NCI-H146 treated with DMSO at 0.1 percent for 48 hours (cell line): ENCODE data around the gene TBC1D12.
"Not testable (repeated sequence)": the region's sequence is repeated elsewhere in the genome, so short reads cannot be mapped to it uniquely, and the experiment has no call there.

Experiments used
- DNase-seq: peaks from one replicate; lab custom pipeline; 2025; ENCODE audit not compliant: unreplicated experiment; lab: John Stamatoyannopoulos, UW

The TBC1D12 gene

GRCh38 chr10:94402204-94402842 is at the start of gene TBC1D12:
TBC1D12 (plus strand) TSS chr10:94402541; CDS start chr10:94402614, 73 bp downstream.
- DNase-seq = peak; percentile 96

- no peak for DNase-seq
Measured at GRCh38 chr10:94353336-94353735, 49.0 kb upstream of the TBC1D12 start.

- DNase-seq = no peak
Measured at GRCh38 chr10:94355841-94356240, 46.5 kb upstream of the TBC1D12 start.

DNA sequence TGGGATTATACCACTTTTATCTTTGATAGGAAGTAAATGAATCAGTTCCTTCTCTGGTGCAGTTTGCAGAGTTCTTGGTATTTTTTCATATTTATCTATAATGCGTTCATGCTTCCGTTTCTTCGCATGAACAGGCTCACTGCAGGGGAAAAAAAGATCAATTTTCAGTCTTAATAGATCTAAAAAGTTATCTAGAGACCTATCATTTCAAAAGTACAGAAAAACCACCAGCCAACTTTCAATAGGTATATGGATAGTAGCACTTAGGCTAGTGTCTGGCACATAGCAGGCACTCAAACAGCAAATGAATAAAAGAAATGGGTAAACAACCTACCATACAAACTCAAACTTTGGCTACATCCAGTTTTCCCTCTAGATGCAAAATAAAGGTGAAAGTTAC is 45.1 kb upstream of the TBC1D12 start:
- no peak for DNase-seq

DNA sequence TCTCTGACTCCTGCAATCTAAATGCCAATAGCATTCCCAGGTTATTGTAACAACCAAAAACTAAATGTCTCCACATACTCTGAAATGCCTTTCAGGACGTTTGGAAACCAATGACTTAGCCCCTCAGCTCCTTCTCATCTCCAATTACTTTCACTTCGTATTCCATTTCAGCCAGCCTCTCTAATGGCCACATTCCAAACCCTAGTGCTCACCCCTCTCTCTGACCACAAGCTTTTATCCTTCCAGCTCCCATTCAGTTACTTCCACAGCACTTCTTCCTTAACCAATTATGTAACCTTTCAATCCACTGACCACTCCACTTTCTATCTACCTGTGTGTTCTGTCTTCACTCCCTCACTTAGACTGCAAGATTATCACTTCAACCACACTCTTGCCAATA is 43.9 kb upstream of the TBC1D12 start:
- no peak for DNase-seq

DNA sequence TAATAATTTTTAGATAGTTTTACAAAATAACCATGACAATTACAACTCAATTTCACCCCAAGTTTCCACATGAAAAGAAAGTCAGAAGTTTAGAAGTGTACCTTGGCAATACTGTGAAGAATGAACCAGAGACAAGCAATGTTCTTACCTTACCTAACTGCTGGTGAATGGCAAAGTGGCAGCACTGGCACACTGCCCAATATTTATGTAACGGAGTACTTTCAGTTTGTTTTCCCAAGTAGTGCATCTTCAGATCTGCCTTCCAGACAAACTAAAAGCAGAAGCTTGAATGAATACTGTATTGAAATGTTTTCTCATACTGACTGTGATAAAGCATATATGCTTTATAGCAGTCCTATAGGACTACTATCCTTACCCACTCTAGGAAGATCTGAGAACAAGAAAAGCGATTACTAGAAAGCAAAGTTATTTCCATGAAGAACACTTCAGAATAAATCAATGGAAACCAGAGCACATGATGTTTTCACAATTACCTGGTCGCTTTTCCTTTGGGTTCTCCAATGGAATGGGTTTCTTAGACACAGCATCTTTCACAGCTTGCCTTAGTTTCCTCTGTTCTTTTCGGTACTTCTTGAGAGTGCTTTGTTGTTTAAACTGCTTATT is 41.1 kb upstream of the TBC1D12 start:
- DNase-seq = no peak

DNA sequence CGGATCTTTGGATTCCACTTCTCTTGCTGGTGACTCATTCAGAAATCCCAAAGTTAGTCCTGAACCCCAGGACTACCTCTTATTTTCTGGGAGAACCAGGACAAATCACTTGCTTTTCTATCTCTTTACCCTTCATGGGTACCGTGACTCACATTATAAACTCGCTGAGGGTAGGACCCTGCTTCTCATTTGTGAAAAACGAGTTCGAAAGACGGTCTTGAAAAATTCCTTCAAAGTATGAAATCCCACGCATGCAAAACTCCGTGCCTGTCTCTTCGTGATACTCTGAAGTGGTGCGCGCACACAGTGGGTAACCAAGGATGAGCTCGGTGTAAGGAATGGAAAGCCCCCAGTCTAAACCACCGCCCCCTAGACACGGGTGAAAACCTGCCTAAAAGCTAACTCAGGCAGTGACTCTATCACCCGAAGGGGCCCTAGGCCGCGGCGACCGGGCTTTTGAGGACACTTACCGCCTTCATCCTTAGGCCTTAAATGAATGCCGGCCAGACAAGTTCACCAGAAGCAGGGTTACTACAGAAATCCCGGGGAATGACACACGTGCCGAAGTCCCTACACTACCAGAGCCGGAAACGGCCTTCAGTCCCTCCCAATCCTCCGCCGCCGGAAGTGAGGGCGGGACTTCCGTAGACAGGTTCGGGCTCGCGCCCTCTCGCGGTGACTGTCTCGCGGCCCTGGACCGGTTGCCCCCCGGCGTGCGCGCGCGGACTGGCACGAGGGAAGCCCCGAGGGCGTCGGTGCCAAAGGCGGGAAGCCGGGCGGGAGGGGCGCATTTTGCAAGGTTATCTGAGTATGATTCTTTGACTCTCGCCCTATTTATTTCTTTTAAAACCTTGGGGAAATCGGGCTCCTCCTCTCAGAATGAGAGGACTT is 39.7 kb upstream of the TBC1D12 start, which contains the start of gene NOC3L:
Gene NOC3L (minus strand): TSS at position 580 of the 891 bp plus-strand sequence. CDS start 101 bp downstream, at position 479.
- peak; percentile 82 for DNase-seq

DNA sequence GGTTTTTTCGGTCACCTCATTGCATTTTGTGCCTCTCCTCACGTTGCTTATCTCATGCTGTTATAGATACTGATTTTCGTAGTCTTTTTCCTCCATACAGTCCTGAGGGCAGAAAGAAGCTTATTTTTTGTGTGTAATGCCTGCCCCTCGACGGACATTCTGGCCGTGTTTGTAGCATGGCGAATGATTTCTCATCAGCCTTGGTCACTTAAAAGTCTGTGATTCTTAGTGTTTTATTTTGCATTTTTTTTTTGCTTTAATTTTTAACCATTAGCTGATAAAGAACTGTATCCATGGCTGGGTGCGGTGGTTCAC is 39.1 kb upstream of the TBC1D12 start:
- no peak for DNase-seq

DNA sequence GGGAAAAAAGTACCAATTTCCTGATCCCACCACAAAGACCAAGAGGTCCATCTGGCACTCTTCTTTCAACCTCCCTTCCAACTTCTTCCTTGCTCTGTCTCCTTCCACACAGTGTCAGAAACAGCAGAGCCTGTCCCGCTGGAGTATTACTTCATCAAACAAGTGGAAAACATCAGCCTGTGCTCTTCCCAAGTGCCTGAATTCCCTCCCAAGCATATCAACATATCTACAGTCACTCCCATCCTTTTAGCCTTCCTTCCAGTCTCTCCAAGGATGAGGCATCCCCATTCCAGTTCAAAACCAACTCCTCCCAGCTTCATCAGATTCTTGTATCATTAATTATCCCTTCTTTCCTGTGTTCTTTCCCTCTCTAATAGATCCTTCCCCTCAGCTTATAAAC is 37.9 kb upstream of the TBC1D12 start:
- no peak for DNase-seq

GRCh38 chr10:94366382-94366781 is 36.0 kb upstream of the TBC1D12 start:
- DNase-seq = no peak

GRCh38 chr10:94370501-94370900 is 31.8 kb upstream of the TBC1D12 start:
- no peak for DNase-seq

GRCh38 chr10:94375374-94375773 is 27.0 kb upstream of the TBC1D12 start:
- no peak for DNase-seq

DNA sequence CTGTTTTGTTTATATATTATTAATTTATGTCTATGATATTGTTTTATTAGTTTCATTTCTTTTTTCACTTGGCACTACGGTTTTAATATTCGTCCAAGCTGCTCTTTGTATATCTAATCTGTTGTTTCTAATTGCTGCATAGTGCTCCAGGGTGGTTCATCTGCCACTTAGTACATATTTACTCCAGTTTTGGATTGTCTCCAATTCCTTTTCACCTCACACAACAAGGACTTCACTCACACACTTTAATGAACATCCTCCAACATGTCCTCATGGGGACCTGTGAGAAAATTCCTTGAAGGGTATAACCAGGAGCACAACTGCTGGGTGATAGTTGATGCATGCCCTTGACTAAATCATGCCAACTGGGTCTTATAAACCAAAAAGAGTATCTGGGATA is 25.5 kb upstream of the TBC1D12 start:
- no peak for DNase-seq

DNA sequence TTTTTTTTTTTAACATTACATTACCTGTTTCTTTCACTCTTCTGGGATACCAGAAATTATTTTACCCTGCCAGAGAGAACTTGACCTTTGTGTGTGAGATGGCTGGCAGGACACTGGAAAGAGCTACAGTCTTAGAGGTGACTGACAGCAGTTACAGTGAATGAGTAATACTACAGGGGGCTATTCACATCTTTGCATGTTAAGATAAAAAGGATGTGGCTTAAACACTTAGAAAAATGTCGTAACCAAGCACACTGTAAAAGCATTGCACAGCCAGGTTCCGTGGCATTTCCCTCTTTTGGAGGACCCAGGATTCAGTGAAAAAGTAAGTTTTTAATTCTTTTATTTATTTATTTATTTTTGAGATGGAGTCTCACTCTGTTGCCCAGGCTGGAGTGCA is 18.8 kb upstream of the TBC1D12 start:
- DNase-seq = no peak

GRCh38 chr10:94385733-94386132 is 16.6 kb upstream of the TBC1D12 start:
- not testable (repeated sequence) for DNase-seq

- not testable (repeated sequence) for DNase-seq
Measured at GRCh38 chr10:94392117-94392516, 10.2 kb upstream of the TBC1D12 start.

DNA sequence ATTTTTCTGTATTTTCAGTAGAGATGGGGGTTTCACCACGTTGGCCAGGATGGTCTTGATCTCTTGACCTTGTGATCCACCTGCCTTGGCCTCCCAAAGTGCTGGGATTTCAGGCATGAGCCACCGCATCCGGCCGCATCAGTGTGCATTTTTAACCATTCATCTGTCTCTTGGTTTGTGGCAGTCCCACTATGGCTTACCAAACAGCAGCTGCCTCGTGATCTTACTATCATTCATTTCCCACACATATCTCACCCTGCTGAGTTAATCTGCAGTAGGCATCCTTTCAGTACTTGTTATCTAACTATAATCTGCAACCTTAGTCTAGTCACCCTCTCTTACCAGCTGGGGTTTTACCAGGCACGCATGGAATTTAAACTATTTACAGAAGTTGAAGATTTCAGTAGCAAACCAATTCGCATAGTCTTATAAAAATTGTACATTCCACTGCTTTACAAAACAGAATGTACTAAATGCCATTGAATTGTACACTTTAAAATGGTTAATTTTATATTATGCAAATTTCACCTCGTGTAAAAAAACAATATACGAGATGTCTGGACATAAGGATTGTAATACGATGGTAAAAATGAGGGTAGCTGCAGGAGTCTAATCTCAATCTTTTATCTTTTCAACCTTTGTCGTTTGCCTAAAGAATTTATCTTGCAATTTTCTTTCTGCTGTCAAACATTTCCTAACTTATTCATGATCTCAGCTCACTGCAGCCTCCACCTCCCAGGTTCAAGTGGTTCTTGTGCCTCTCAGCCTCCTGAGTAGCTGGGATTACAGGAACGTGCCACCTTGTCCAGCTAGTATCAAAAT is 4.6 kb upstream of the TBC1D12 start:
- no peak for DNase-seq

GRCh38 chr10:94398762-94399161 is 3.6 kb upstream of the TBC1D12 start:
- DNase-seq = no peak

- no peak for DNase-seq
Measured at GRCh38 chr10:94402843-94403379, 570 bp downstream of the TBC1D12 start.

GRCh38 chr10:94403380-94404213 is 1.3 kb downstream of the TBC1D12 start:
- DNase-seq = peak; percentile 68
